Heart right ventricle (tissue), 16 donors: ENCODE data around the gene HEPACAM. TPM values are rescaled to one million over a fixed set of nuclear protein-coding genes. Genes with fewer than 3 reads are reported as not detected.

Experiments used
- ATAC-seq, 8 donors: fragments of 200-7000 bp; cut with Tn5 transposase; one replicate each; pipeline ENCODE4 v1.9.1; 2020; ENCODE audit warnings: mild to moderate bottlenecking in 8 of 8, moderate library complexity in 8 of 8, moderate number of reproducible peaks in 1 of 8
- DNase-seq, 2 donors: peaks; one replicate each; pipeline ENCODE4 v3.0.0-alpha.2; 2020
- H3K27ac ChIP-seq, 10 donors: fragments of 200-600 bp; sonication (generic) in 2 of 10; one replicate each; pipeline versions ENCODE4 v1.5.0 to v1.8.0; 2020 to 2022; ENCODE audit warnings: mild to moderate bottlenecking in 3 of 10
- H3K27me3 ChIP-seq, 7 donors: fragments of 200-600 bp; one replicate each; pipeline ENCODE4 v1.8.0; 2021 to 2022; ENCODE audit warnings: mild to moderate bottlenecking in 2 of 7
- H3K36me3 ChIP-seq, 9 donors: fragments of 200-600 bp; sonication (generic) in 1 of 9; one replicate each; pipeline versions ENCODE4 v1.5.0 to v1.8.0; 2020 to 2022; ENCODE audit warnings: mild to moderate bottlenecking in 2 of 9
- H3K4me1 ChIP-seq, 9 donors: fragments of 200-600 bp; sonication (generic) in 1 of 9; one replicate each; pipeline versions ENCODE4 v1.5.0 to v1.8.0; 2020 to 2022; ENCODE audit warnings: mild to moderate bottlenecking in 4 of 9
- H3K4me3 ChIP-seq, 10 donors: fragments of 200-600 bp; sonication (generic) in 2 of 10; one replicate each; pipeline versions ENCODE4 v1.5.0 to v1.8.0; 2020 to 2022; ENCODE audit warnings: mild to moderate bottlenecking in 7 of 10, moderate library complexity in 2 of 10
- H3K9me3 ChIP-seq, 11 donors: fragments of 200-600 bp in 10 of 11; sonication (generic) in 2 of 11; one replicate each; pipeline versions ENCODE4 v1.5.0 to v1.8.0; 2013 to 2022; ENCODE audit warnings: mild to moderate bottlenecking in 2 of 11, control low read depth in 1 of 11, moderate library complexity in 1 of 11
- CTCF ChIP-seq, 9 donors: fragments of 200-600 bp; sonication (generic) in 2 of 9; IDR thresholded peaks; one replicate each; pipeline versions ENCODE4 v1.5.0 to v1.8.0; 2021 to 2022; ENCODE audit warnings: antibody characterized with exemption in 9 of 9, mild to moderate bottlenecking in 5 of 9, moderate library complexity in 1 of 9
- WGBS, 2 donors: extraction: QIAGEN DNeasy Blood & Tissue Kit; methylation state at CpG; one replicate each; pipeline ENCODE4 v1.1.7; 2013; ENCODE audit warnings: inconsistent platforms in 1 of 2; 5-methylcytosine and 5-hydroxymethylcytosine counted together
- intact Hi-C, 10 donors: fragments of 100-400 bp; cut with DNase I; formaldehyde crosslinking; loops; one replicate each; pipeline versions ENCODE4 v1.11.1 to v1.14.2; 2022
- polyA plus RNA-seq, 2 donors: library from polyadenylated mRNA; stranded (reverse); fragments of 200-250 nt; gene quantifications; one replicate each; pipeline ENCODE4 v1.2.3, GENCODE V29; 2013
- total RNA-seq, 10 donors: library from RNA; stranded (reverse); fragmentation: NEBNext Ultra II Directional in 3 of 10; extraction: Animal tissue kit (Norgen Biotek cat#: 25700) in 3 of 10; gene quantifications; one replicate each; pipeline versions ENCODE4 v1.2.1 to v1.2.4, GENCODE V29; 2021 to 2023
- donor health status: Arrhythmogenic right ventricular cardiomyopathy.
- donor health status: ischemic (EF 13 %, LVEDD 7.1; RV severe dilation, severe dysfunction).
- donor health status: healthy with polysubstance abuse.
- donor health status: DM: no; HTN: yes; CAD: no.
- donor health status: DM: no; HTN: no; CAD: no.
- donor health status: ischemic (EF 25% LVEDD 6.9; RV normal size, moderate dysfunction).
- donor health status: ischemic (EF 25% LVEDD 5.7; RV mildly dilated, moderate dysfunction).
- donor health status: healthy.
- donor health status: DM: yes; HTN: yes; CAD: no.
- donor health status: Ischemic cardiomyopathy.
- donor health status: ischemic (EF 35%, LVEDD 5.7; RV mildly dilated, moderate dysfunction).
- donor health status: nonischemic (EF 11% LVEDD 7.7; RV severe dilation, severe dysfunction).
- donor health status: DM: yes; HTN: yes; CAD: no.
- donor health status: PGD.
- donor health status: ischemic (EF 29% LVEDD 5.4; RV normal size, mild dysfunction).
- donor health status: nonischemic (EF 23%, LVEDD 6.1; RV moderate dilation, normal function).

Gene HEPACAM
- total and polyA plus RNA-seq, 12 donors = 0.12 to 1.3 (median 0.35) TPM; not detected in 2

GRCh38 chr11:124982043-124982442 lies 46.2 kb upstream of the HEPACAM start:
- Histone ChIP-seq H3K27me3 (no peaks in the 10 kb centered on the region), H3K36me3 (peaks cover 0 to 22% (median 0%) of the 10 kb centered on the region in 9 donors), H3K9me3 (peaks cover 0 to 44% (median 9%) of the 10 kb centered on the region in 11 donors), H3K27ac (no peak overlapping the region), H3K4me3 (no peak overlapping the region), H3K4me1 (no peaks in the 10 kb centered on the region)
- no peak for ATAC-seq
- intact Hi-C loops = no loop called here
- TF ChIP-seq CTCF (IDR thresholded peaks at IDR 0.05) = no peak
- no peak for DNase-seq

- no peak for DNase-seq
- Histone ChIP-seq H3K27me3 (no peaks in the 10 kb centered on the region), H3K36me3 (peaks cover 0 to 11% (median 0%) of the 10 kb centered on the region in 9 donors), H3K9me3 (peaks cover 0 to 44% (median 9%) of the 10 kb centered on the region in 11 donors), H3K4me1 (no peaks in the 10 kb centered on the region), H3K4me3 (no peak overlapping the region), H3K27ac (no peak overlapping the region)
- WGBS, 2 donors = 87 to 91% methylated on average over 2 of the region's 2 CpGs
- no peak for ATAC-seq
- TF ChIP-seq CTCF (IDR thresholded peaks at IDR 0.05) = no peak
- intact Hi-C loops = no loop called here
These were observed 42.5 kb upstream of the HEPACAM start for GRCh38 chr11:124978316-124978715.

GRCh38 chr11:124977006-124977405 lies 41.2 kb upstream of the HEPACAM start:
- Histone ChIP-seq H3K27ac (no peak overlapping the region), H3K4me1 (no peaks in the 10 kb centered on the region), H3K4me3 (no peak overlapping the region), H3K36me3 (peaks cover 0 to 8% (median 0%) of the 10 kb centered on the region in 9 donors), H3K27me3 (no peaks in the 10 kb centered on the region), H3K9me3 (peaks cover 0 to 35% (median 9%) of the 10 kb centered on the region in 11 donors)
- no peak for TF ChIP-seq CTCF (IDR thresholded peaks at IDR 0.05)
- intact Hi-C loops = no loop called here
- ATAC-seq (no peak), DNase-seq (no peak)
- WGBS, 2 donors = 74 to 81% methylated on average over 2 of the region's 2 CpGs

DNA sequence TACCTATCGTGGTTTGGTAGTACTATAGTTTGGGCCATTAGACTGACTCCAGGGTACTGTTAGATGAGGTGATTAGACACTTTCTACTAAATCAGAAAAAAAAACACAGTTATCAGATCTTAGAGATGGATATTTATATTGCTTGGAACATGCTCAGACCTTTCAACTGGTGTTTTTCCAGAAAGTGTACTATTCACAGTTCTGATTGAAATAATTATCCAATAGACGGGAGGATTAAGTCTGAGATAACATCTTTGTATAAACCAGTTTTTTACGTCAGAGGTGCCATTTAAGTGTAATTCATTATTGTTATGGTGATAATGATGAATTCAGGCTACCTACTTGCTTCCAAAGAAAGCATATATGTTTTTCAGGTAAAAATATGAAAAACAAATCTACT lies 40.7 kb upstream of the HEPACAM start:
- Histone ChIP-seq H3K27ac (no peak overlapping the region), H3K9me3 (peaks cover 0 to 30% (median 6%) of the 10 kb centered on the region in 11 donors), H3K4me3 (no peak overlapping the region), H3K4me1 (no peaks in the 10 kb centered on the region), H3K27me3 (no peaks in the 10 kb centered on the region), H3K36me3 (peaks cover 0 to 6% (median 0%) of the 10 kb centered on the region in 9 donors)
- intact Hi-C loops = no loop called here
- TF ChIP-seq CTCF (IDR thresholded peaks at IDR 0.05) = no peak
- WGBS, 2 donors = 93% methylated on average over 3 of the region's 3 CpGs
- ATAC-seq (no peak), DNase-seq (no peak)
